DND-41 (cell line): ENCODE results near the gene LMNTD2.

Experiments used
- EZH2 ChIP-seq: IDR thresholded peaks from 3 replicates; pipeline ENCODE4 v1.6.1; 2012; ENCODE audit warnings: borderline replicate concordance, low read depth, mild to moderate bottlenecking, moderate library complexity, low read length, inconsistent platforms; ENCODE audit not compliant: severe bottlenecking
- TF ChIP-seq, protein P1 (sequence below): IDR thresholded peaks from 2 replicates; pipeline ENCODE4 v1.5.1; 2012; ENCODE audit warnings: borderline replicate concordance, low read length, moderate library complexity, mild to moderate bottlenecking; ENCODE audit not compliant: poor library complexity, severe bottlenecking; ENCODE audit errors: extremely low read depth

DNA sequence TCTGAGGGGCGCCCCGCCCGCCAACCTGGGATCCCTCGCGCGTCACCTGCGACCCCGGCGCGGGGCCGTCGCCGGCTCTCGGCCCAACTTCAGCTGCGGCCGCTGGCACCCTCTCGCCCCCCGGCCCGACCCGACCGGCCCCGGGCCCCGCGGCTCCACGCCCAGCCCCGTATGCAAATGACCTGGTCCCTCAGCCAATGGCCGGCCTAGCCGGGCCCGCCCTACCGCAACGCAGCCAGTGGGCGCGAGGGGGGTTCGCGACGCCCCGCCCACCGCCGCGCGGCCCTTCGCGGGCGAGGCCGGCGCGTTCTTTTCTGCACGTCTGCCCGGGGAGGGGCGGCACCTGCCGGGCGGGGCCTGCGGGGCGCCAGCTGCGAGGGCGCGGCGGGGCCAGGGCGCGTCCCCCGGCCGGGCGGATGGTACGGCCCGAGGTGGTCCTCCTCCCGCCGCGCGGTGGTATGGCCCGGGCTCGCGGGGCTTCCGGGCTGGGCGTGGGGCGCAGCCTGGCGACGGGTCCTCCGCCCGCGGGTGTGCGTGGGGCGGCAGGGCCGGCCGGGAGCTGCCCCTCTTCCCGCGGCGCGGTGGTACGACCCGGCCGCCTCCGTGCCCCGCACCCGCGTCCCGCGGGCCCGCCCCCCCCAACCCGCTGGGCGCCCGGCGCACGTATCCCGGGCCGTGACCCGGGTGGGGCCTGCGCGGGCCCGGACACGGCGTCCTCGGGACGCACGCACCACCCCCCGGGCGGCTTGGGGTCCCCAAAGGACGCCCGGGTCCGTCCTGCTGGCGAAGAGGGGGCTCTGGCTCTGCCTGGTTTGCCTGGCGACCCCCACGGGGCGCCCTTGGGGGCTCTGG, 8.0 kb upstream of the LMNTD2 start:
- TF ChIP-seq, protein P1, sequence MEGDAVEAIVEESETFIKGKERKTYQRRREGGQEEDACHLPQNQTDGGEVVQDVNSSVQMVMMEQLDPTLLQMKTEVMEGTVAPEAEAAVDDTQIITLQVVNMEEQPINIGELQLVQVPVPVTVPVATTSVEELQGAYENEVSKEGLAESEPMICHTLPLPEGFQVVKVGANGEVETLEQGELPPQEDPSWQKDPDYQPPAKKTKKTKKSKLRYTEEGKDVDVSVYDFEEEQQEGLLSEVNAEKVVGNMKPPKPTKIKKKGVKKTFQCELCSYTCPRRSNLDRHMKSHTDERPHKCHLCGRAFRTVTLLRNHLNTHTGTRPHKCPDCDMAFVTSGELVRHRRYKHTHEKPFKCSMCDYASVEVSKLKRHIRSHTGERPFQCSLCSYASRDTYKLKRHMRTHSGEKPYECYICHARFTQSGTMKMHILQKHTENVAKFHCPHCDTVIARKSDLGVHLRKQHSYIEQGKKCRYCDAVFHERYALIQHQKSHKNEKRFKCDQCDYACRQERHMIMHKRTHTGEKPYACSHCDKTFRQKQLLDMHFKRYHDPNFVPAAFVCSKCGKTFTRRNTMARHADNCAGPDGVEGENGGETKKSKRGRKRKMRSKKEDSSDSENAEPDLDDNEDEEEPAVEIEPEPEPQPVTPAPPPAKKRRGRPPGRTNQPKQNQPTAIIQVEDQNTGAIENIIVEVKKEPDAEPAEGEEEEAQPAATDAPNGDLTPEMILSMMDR, result no peak
- no peak for TF ChIP-seq EZH2
